AG08395 (cell line): ENCODE data around the gene FAM83C.
"Not testable (repeated sequence)": the region's sequence is repeated elsewhere in the genome, so short reads cannot be mapped to it uniquely, and the experiment has no call there.

Experiments used
- DNase-seq: peaks from one replicate; pipeline ENCODE4 v3.0.0; 2012; ENCODE audit warnings: mixed read lengths, low spot score

The FAM83C gene

GRCh38 chr20:35318502-35319157, 26.4 kb upstream of the FAM83C start:
- DNase-seq: peak; percentile 52

- no peak for DNase-seq
Measured at GRCh38 chr20:35317416-35318210, 25.4 kb upstream of the FAM83C start.

GRCh38 chr20:35316086-35316485, 23.9 kb upstream of the FAM83C start:
- no peak for DNase-seq

GRCh38 chr20:35315632-35316020, 23.4 kb upstream of the FAM83C start:
- not testable (repeated sequence) for DNase-seq

- no peak for DNase-seq
Measured at GRCh38 chr20:35314816-35315631, 22.8 kb upstream of the FAM83C start.

GRCh38 chr20:35312318-35312717, 20.1 kb upstream of the FAM83C start:
- DNase-seq: peak; percentile 75

- DNase-seq: no peak
Measured at GRCh38 chr20:35311822-35312221, 19.6 kb upstream of the FAM83C start.

GRCh38 chr20:35311409-35311808, 19.2 kb upstream of the FAM83C start:
- no peak for DNase-seq

- DNase-seq: peak; percentile 79
Measured at GRCh38 chr20:35307666-35308653, 15.7 kb upstream of the FAM83C start.

- DNase-seq: peak; percentile 38
Measured at GRCh38 chr20:35306931-35307517, 14.8 kb upstream of the FAM83C start.

- DNase-seq: peak; percentile 97
Measured at GRCh38 chr20:35305682-35306556, 13.7 kb upstream of the FAM83C start.

GRCh38 chr20:35304956-35305355, 12.7 kb upstream of the FAM83C start:
- DNase-seq: no peak

GRCh38 chr20:35303735-35304491, 11.7 kb upstream of the FAM83C start:
- peak; percentile 84 for DNase-seq

GRCh38 chr20:35303382-35303734, 11.1 kb upstream of the FAM83C start:
- DNase-seq: no peak

GRCh38 chr20:35302421-35303335, 10.5 kb upstream of the FAM83C start:
- DNase-seq: no peak

GRCh38 chr20:35301426-35301825, 9.2 kb upstream of the FAM83C start:
- no peak for DNase-seq

GRCh38 chr20:35300469-35301262, 8.4 kb upstream of the FAM83C start:
- DNase-seq: no peak
